T-helper 2 cell treated with Interferon-gamma antibody and Interleukin-4, amounts not matched to agents 5 μg/mL and 100 μg/mL, for 36 hours (primary cell): Measurements from ENCODE around the gene ASCL5.

Source experiments
- DNase-seq: peaks from one replicate; pipeline ENCODE4 v3.0.0; 2021; ENCODE audit warnings: low spot score
- H3K27ac Mint-ChIP-seq: one replicate; pipeline ENCODE4 v1.8.0; 2021; ENCODE audit warnings: mild to moderate bottlenecking, mixed read lengths
- H3K27me3 Mint-ChIP-seq: one replicate; pipeline ENCODE4 v1.8.0; 2021; ENCODE audit warnings: low read depth, mixed read lengths
- H3K36me3 Mint-ChIP-seq: one replicate; pipeline ENCODE4 v1.8.0; 2021; ENCODE audit warnings: low read depth, mixed read lengths
- H3K4me1 Mint-ChIP-seq: one replicate; pipeline ENCODE4 v1.8.0; 2021; ENCODE audit warnings: low read depth, mixed read lengths
- H3K4me3 Mint-ChIP-seq: one replicate; pipeline ENCODE4 v1.8.0; 2022; ENCODE audit warnings: mild to moderate bottlenecking, moderate library complexity, mixed read lengths
- H3K9me3 Mint-ChIP-seq: one replicate; pipeline ENCODE4 v1.8.0; 2021; ENCODE audit warnings: mixed read lengths

Gene ASCL5

GRCh38 chr1:201126832-201127754 lies at the start of gene ASCL5:
Gene ASCL5, minus strand, starts transcription at chr1:201127184. Its CDS starts 11,812 bp downstream, at chr1:201115372.
- no peaks in the 10 kb centered on the region for H3K36me3 Mint-ChIP-seq
- H3K9me3 Mint-ChIP-seq, result no peaks in the 10 kb centered on the region
- no peaks in the 10 kb centered on the region for H3K4me1 Mint-ChIP-seq
- H3K27me3 Mint-ChIP-seq, result peaks cover 5% of the 10 kb centered on the region
- DNase-seq, result no peak
- H3K27ac Mint-ChIP-seq, result no peak within 1 kb of the TSS
- no peak within 1 kb of the TSS for H3K4me3 Mint-ChIP-seq

- Mint-ChIP-seq H3K27ac (no peak overlapping the region), H3K27me3 (peaks cover 29% of the 10 kb centered on the region), H3K4me3 (no peak overlapping the region), H3K36me3 (no peaks in the 10 kb centered on the region), H3K4me1 (peaks cover 4% of the 10 kb centered on the region), H3K9me3 (no peaks in the 10 kb centered on the region)
- DNase-seq, result no peak
These were observed 49.0 kb upstream of the ASCL5 start for GRCh38 chr1:201175820-201176500.

- DNase-seq, result no peak
- peaks cover 27% of the 10 kb centered on the region for H3K27me3 Mint-ChIP-seq
- no peaks in the 10 kb centered on the region for H3K36me3 Mint-ChIP-seq
- H3K9me3 Mint-ChIP-seq, result no peaks in the 10 kb centered on the region
- H3K27ac Mint-ChIP-seq, result no peak overlapping the region
- H3K4me1 Mint-ChIP-seq, result peaks cover 6% of the 10 kb centered on the region
- no peak overlapping the region for H3K4me3 Mint-ChIP-seq
These were observed 46.8 kb upstream of the ASCL5 start for GRCh38 chr1:201173736-201174135.

GRCh38 chr1:201172999-201173610 lies 46.1 kb upstream of the ASCL5 start:
- peaks cover 6% of the 10 kb centered on the region for H3K4me1 Mint-ChIP-seq
- no peak for DNase-seq
- no peak overlapping the region for H3K4me3 Mint-ChIP-seq
- H3K27me3 Mint-ChIP-seq, result peaks cover 24% of the 10 kb centered on the region
- no peaks in the 10 kb centered on the region for H3K9me3 Mint-ChIP-seq
- no peaks in the 10 kb centered on the region for H3K36me3 Mint-ChIP-seq
- H3K27ac Mint-ChIP-seq, result no peak overlapping the region

GRCh38 chr1:201172326-201172725 lies 45.3 kb upstream of the ASCL5 start:
- Mint-ChIP-seq H3K27me3 (peaks cover 21% of the 10 kb centered on the region), H3K27ac (no peak overlapping the region), H3K36me3 (no peaks in the 10 kb centered on the region), H3K4me3 (no peak overlapping the region), H3K9me3 (no peaks in the 10 kb centered on the region), H3K4me1 (peaks cover 6% of the 10 kb centered on the region)
- no peak for DNase-seq

GRCh38 chr1:201171063-201172036 lies 44.4 kb upstream of the ASCL5 start:
- Mint-ChIP-seq H3K27me3 (peaks cover 21% of the 10 kb centered on the region), H3K36me3 (no peaks in the 10 kb centered on the region), H3K27ac (peak overlapping the region; percentile 18), H3K4me1 (peaks cover 6% of the 10 kb centered on the region), H3K9me3 (no peaks in the 10 kb centered on the region), H3K4me3 (peak overlapping the region; percentile 72)
- peak; percentile 54 for DNase-seq

- H3K4me1 Mint-ChIP-seq, result peaks cover 6% of the 10 kb centered on the region
- H3K27ac Mint-ChIP-seq, result peak overlapping the region; percentile 18
- peak overlapping the region; percentile 72 for H3K4me3 Mint-ChIP-seq
- DNase-seq, result peak; percentile 74
- H3K36me3 Mint-ChIP-seq, result no peaks in the 10 kb centered on the region
- peaks cover 21% of the 10 kb centered on the region for H3K27me3 Mint-ChIP-seq
- H3K9me3 Mint-ChIP-seq, result no peaks in the 10 kb centered on the region
These were observed 43.6 kb upstream of the ASCL5 start for GRCh38 chr1:201170533-201171062.

- H3K9me3 Mint-ChIP-seq, result no peaks in the 10 kb centered on the region
- H3K27me3 Mint-ChIP-seq, result peaks cover 19% of the 10 kb centered on the region
- no peak for DNase-seq
- peaks cover 6% of the 10 kb centered on the region for H3K4me1 Mint-ChIP-seq
- H3K27ac Mint-ChIP-seq, result no peak overlapping the region
- peak overlapping the region; percentile 72 for H3K4me3 Mint-ChIP-seq
- no peaks in the 10 kb centered on the region for H3K36me3 Mint-ChIP-seq
These were observed 43.1 kb upstream of the ASCL5 start for GRCh38 chr1:201169971-201170532.

- peaks cover 19% of the 10 kb centered on the region for H3K27me3 Mint-ChIP-seq
- H3K36me3 Mint-ChIP-seq, result no peaks in the 10 kb centered on the region
- DNase-seq, result no peak
- peaks cover 6% of the 10 kb centered on the region for H3K4me1 Mint-ChIP-seq
- no peaks in the 10 kb centered on the region for H3K9me3 Mint-ChIP-seq
- H3K27ac Mint-ChIP-seq, result no peak overlapping the region
- H3K4me3 Mint-ChIP-seq, result no peak overlapping the region
These were observed 42.2 kb upstream of the ASCL5 start for GRCh38 chr1:201169203-201169602.

- no peaks in the 10 kb centered on the region for H3K9me3 Mint-ChIP-seq
- no peak overlapping the region for H3K27ac Mint-ChIP-seq
- no peak overlapping the region for H3K4me3 Mint-ChIP-seq
- peaks cover 26% of the 10 kb centered on the region for H3K27me3 Mint-ChIP-seq
- no peaks in the 10 kb centered on the region for H3K36me3 Mint-ChIP-seq
- peaks cover 6% of the 10 kb centered on the region for H3K4me1 Mint-ChIP-seq
- DNase-seq, result no peak
These were observed 40.3 kb upstream of the ASCL5 start for GRCh38 chr1:201167041-201167991.

- H3K36me3 Mint-ChIP-seq, result no peaks in the 10 kb centered on the region
- no peaks in the 10 kb centered on the region for H3K4me1 Mint-ChIP-seq
- no peaks in the 10 kb centered on the region for H3K9me3 Mint-ChIP-seq
- no peak overlapping the region for H3K27ac Mint-ChIP-seq
- no peak for DNase-seq
- H3K4me3 Mint-ChIP-seq, result no peak overlapping the region
- peaks cover 19% of the 10 kb centered on the region for H3K27me3 Mint-ChIP-seq
These were observed 37.7 kb upstream of the ASCL5 start for GRCh38 chr1:201164645-201165044.

GRCh38 chr1:201163707-201164106 lies 36.7 kb upstream of the ASCL5 start:
- no peak for DNase-seq
- H3K4me1 Mint-ChIP-seq, result no peaks in the 10 kb centered on the region
- H3K9me3 Mint-ChIP-seq, result no peaks in the 10 kb centered on the region
- no peak overlapping the region for H3K27ac Mint-ChIP-seq
- H3K27me3 Mint-ChIP-seq, result peaks cover 13% of the 10 kb centered on the region
- H3K36me3 Mint-ChIP-seq, result no peaks in the 10 kb centered on the region
- no peak overlapping the region for H3K4me3 Mint-ChIP-seq
